Effector memory CD4-positive, alpha-beta T cell (primary cell): ENCODE results near the gene MSLN.

Source experiments
- DNase-seq, 3 donors: peaks; one replicate each; pipeline ENCODE4 v3.0.0-alpha.2; 2020
- H3K27ac ChIP-seq: 2 replicates; pipeline ENCODE4 v1.7.0; 2013; ENCODE audit warnings: mild to moderate bottlenecking, low read length, moderate library complexity; ENCODE audit not compliant: insufficient read depth, poor library complexity, severe bottlenecking
- H3K27me3 ChIP-seq: replicated peaks from 2 replicates; pipeline ENCODE4 v1.7.0; 2013; ENCODE audit warnings: mild to moderate bottlenecking, low read length; ENCODE audit not compliant: insufficient read depth, control insufficient read depth, poor library complexity, severe bottlenecking
- H3K36me3 ChIP-seq: 2 replicates; pipeline ENCODE4 v1.7.0; 2013; ENCODE audit warnings: mild to moderate bottlenecking, low read length, moderate library complexity; ENCODE audit not compliant: control insufficient read depth, insufficient read depth
- H3K4me1 ChIP-seq: 2 replicates; pipeline ENCODE4 v1.7.0; 2013; ENCODE audit warnings: low read length, mild to moderate bottlenecking; ENCODE audit not compliant: control insufficient read depth, insufficient read depth, poor library complexity, severe bottlenecking
- H3K4me3 ChIP-seq: 2 replicates; pipeline ENCODE4 v1.7.0; 2013; ENCODE audit warnings: low read length, low read depth, mild to moderate bottlenecking; ENCODE audit not compliant: insufficient read depth, poor library complexity, severe bottlenecking
- H3K9me3 ChIP-seq: 2 replicates; pipeline ENCODE4 v1.7.0; 2013; ENCODE audit warnings: mild to moderate bottlenecking, low read length, moderate library complexity; ENCODE audit not compliant: control insufficient read depth

Gene MSLN

GRCh38 chr16:729768-730665 lies 30.5 kb upstream of the MSLN start:
- Histone ChIP-seq H3K27me3 (no peaks in the 10 kb centered on the region), H3K9me3 (no peaks in the 10 kb centered on the region), H3K4me1 (peaks cover 17% of the 10 kb centered on the region), H3K36me3 (peaks cover 22% of the 10 kb centered on the region), H3K4me3 (no peak overlapping the region), H3K27ac (no peak overlapping the region)
- no peak for DNase-seq

- Histone ChIP-seq H3K36me3 (peaks cover 27% of the 10 kb centered on the region), H3K9me3 (no peaks in the 10 kb centered on the region), H3K4me1 (peaks cover 17% of the 10 kb centered on the region), H3K27me3 (no peaks in the 10 kb centered on the region), H3K4me3 (no peak overlapping the region), H3K27ac (no peak overlapping the region)
- no peak for DNase-seq
Observed at GRCh38 chr16:730666-731509, 29.6 kb upstream of the MSLN start.

GRCh38 chr16:732332-732731 lies 28.2 kb upstream of the MSLN start:
- H3K4me1 ChIP-seq = peaks cover 8% of the 10 kb centered on the region
- no peak for DNase-seq
- peaks cover 41% of the 10 kb centered on the region for H3K36me3 ChIP-seq
- no peak overlapping the region for H3K4me3 ChIP-seq
- no peak overlapping the region for H3K27ac ChIP-seq
- no peaks in the 10 kb centered on the region for H3K27me3 ChIP-seq
- H3K9me3 ChIP-seq = no peaks in the 10 kb centered on the region

GRCh38 chr16:732936-733335 lies 27.6 kb upstream of the MSLN start:
- Histone ChIP-seq H3K9me3 (no peaks in the 10 kb centered on the region), H3K27ac (no peak overlapping the region), H3K27me3 (no peaks in the 10 kb centered on the region), H3K4me1 (peaks cover 3% of the 10 kb centered on the region), H3K36me3 (peaks cover 44% of the 10 kb centered on the region), H3K4me3 (no peak overlapping the region)
- no peak for DNase-seq

GRCh38 chr16:733382-734207 lies 26.9 kb upstream of the MSLN start:
- peaks cover 44% of the 10 kb centered on the region for H3K36me3 ChIP-seq
- no peak overlapping the region for H3K4me3 ChIP-seq

GRCh38 chr16:734208-734980 lies 26.1 kb upstream of the MSLN start:
- H3K9me3 ChIP-seq = no peaks in the 10 kb centered on the region
- DNase-seq = no peak
- peaks cover 44% of the 10 kb centered on the region for H3K36me3 ChIP-seq
- H3K4me3 ChIP-seq = no peak overlapping the region
- H3K4me1 ChIP-seq = peaks cover 2% of the 10 kb centered on the region
- no peak overlapping the region for H3K27ac ChIP-seq
- no peaks in the 10 kb centered on the region for H3K27me3 ChIP-seq

More at GRCh38 chr16:733382-734207, 26.9 kb upstream of the MSLN start:
- Histone ChIP-seq H3K9me3 (no peaks in the 10 kb centered on the region), H3K27me3 (no peaks in the 10 kb centered on the region), H3K4me1 (no peaks in the 10 kb centered on the region), H3K27ac (no peak overlapping the region)
- DNase-seq = no peak

- no peak overlapping the region for H3K27ac ChIP-seq
- peaks cover 44% of the 10 kb centered on the region for H3K36me3 ChIP-seq
- no peaks in the 10 kb centered on the region for H3K27me3 ChIP-seq
- peaks cover 10% of the 10 kb centered on the region for H3K4me1 ChIP-seq
- no peak overlapping the region for H3K4me3 ChIP-seq
- no peaks in the 10 kb centered on the region for H3K9me3 ChIP-seq
- DNase-seq = no peak
Observed at GRCh38 chr16:734981-735881, 25.3 kb upstream of the MSLN start.

GRCh38 chr16:735982-736453 lies 24.5 kb upstream of the MSLN start:
- H3K27ac ChIP-seq = no peak overlapping the region
- DNase-seq = no peak

More at GRCh38 chr16:735982-736453, 24.5 kb upstream of the MSLN start:
- H3K4me1 ChIP-seq = peaks cover 14% of the 10 kb centered on the region
- no peaks in the 10 kb centered on the region for H3K9me3 ChIP-seq
- peaks cover 44% of the 10 kb centered on the region for H3K36me3 ChIP-seq
- no peaks in the 10 kb centered on the region for H3K27me3 ChIP-seq
- no peak overlapping the region for H3K4me3 ChIP-seq
